WTC11 (cell line): ENCODE measurements around the gene GRIA4. TPM values are rescaled to one million over a fixed set of nuclear protein-coding genes. Genes with fewer than 3 reads are reported as not detected.

ENCODE experiments used
- ATAC-seq: fragments of 200-7000 bp; cut with Tn5 transposase; 2 replicates; pipeline ENCODE4 v1.10.0; 2021; ENCODE audit warnings: mild to moderate bottlenecking, moderate library complexity
- CTCF ChIA-PET: fragments of 300-600 bp; sonication (Branson Sonifier 250); formaldehyde crosslinking; loops from one replicate; lab custom pipeline; 2021; ENCODE audit warnings: antibody characterized with exemption; lab: Charles Lee
- POLR2A ChIA-PET: fragments of 350-600 bp; sonication (Branson Sonifier 250); formaldehyde crosslinking; loops from one replicate; lab custom pipeline; 2021; ENCODE audit warnings: antibody characterized with exemption; lab: Charles Lee
- DNase-seq: peaks from one replicate; pipeline ENCODE4 v3.0.0; 2021; ENCODE audit warnings: low spot score
- H3K27ac Mint-ChIP-seq: 2 replicates; pipeline ENCODE4 v1.8.0; 2021; ENCODE audit warnings: mixed read lengths
- H3K27me3 Mint-ChIP-seq: 2 replicates; pipeline ENCODE4 v1.8.0; 2021; ENCODE audit warnings: low read depth, mild to moderate bottlenecking, moderate library complexity, mixed read lengths
- H3K36me3 Mint-ChIP-seq: 2 replicates; pipeline ENCODE4 v1.8.0; 2021; ENCODE audit warnings: mixed read lengths
- H3K4me1 Mint-ChIP-seq: 2 replicates; pipeline ENCODE4 v1.8.0; 2022; ENCODE audit warnings: mixed read lengths
- H3K4me3 Mint-ChIP-seq: 2 replicates; pipeline ENCODE4 v1.8.0; 2021; ENCODE audit warnings: mild to moderate bottlenecking, moderate library complexity, mixed read lengths
- H3K9me3 Mint-ChIP-seq: 2 replicates; pipeline ENCODE4 v1.8.0; 2021; ENCODE audit warnings: mixed read lengths
- AFF4 ChIP-seq: sonication (generic); formaldehyde crosslinking; IDR thresholded peaks from 2 replicates; pipeline ENCODE4 v1.8.1; 2023; ENCODE audit warnings: mild to moderate bottlenecking, missing genetic modification reagents, borderline replicate concordance
- AR ChIP-seq: fragments of 250-450 bp; sonication (Bioruptor Pico); IDR thresholded peaks from 2 replicates; pipeline ENCODE4 v1.9.0; 2021; ENCODE audit warnings: mild to moderate bottlenecking
- ARID4B ChIP-seq: sonication (generic); formaldehyde crosslinking; IDR thresholded peaks from 2 replicates; pipeline ENCODE4 v1.8.0; 2023; ENCODE audit warnings: missing genetic modification reagents, mild to moderate bottlenecking, borderline replicate concordance
- ATF1 ChIP-seq: sonication (generic); formaldehyde crosslinking; IDR thresholded peaks from 2 replicates; pipeline ENCODE4 v1.8.1; 2023; ENCODE audit warnings: mild to moderate bottlenecking, moderate library complexity, missing genetic modification reagents
- ATF3 ChIP-seq: sonication (generic); formaldehyde crosslinking; conservative IDR thresholded peaks from 2 replicates; pipeline ENCODE4 v1.8.1; 2022; ENCODE audit warnings: mild to moderate bottlenecking, missing genetic modification reagents
- E2F5 ChIP-seq: sonication (generic); formaldehyde crosslinking; IDR thresholded peaks from 2 replicates; pipeline ENCODE4 v1.8.1; 2022; ENCODE audit warnings: mild to moderate bottlenecking, moderate library complexity, missing genetic modification reagents
- GRHL2 ChIP-seq: fragments of 250-450 bp; sonication (Bioruptor Pico); IDR thresholded peaks from 2 replicates; pipeline ENCODE4 v1.8.0; 2022; ENCODE audit warnings: mild to moderate bottlenecking, moderate library complexity; ENCODE audit not compliant: insufficient replicate concordance, severe bottlenecking
- MLX ChIP-seq: sonication (generic); formaldehyde crosslinking; IDR thresholded peaks from 2 replicates; pipeline ENCODE4 v1.8.1; 2023; ENCODE audit warnings: mild to moderate bottlenecking, missing genetic modification reagents, moderate library complexity
- NFATC4 ChIP-seq: fragments of 250-450 bp; sonication (Bioruptor Pico); IDR thresholded peaks from 2 replicates; pipeline ENCODE4 v1.9.0; 2021; ENCODE audit warnings: mild to moderate bottlenecking
- NFE2L1 ChIP-seq: sonication (generic); formaldehyde crosslinking; IDR thresholded peaks from 2 replicates; pipeline ENCODE4 v1.8.1; 2023; ENCODE audit warnings: missing genetic modification reagents
- NFYB ChIP-seq: sonication (generic); formaldehyde crosslinking; conservative IDR thresholded peaks from 2 replicates; pipeline ENCODE4 v1.8.0; 2022; ENCODE audit warnings: low read depth, missing genetic modification reagents
- NR1H2 ChIP-seq: sonication (generic); formaldehyde crosslinking; IDR thresholded peaks from 2 replicates; pipeline ENCODE4 v1.9.0; 2021; ENCODE audit warnings: mild to moderate bottlenecking, moderate library complexity, missing genetic modification reagents
- RORB ChIP-seq: fragments of 250-450 bp; sonication (Bioruptor Pico); IDR thresholded peaks from 2 replicates; pipeline ENCODE4 v1.9.0; 2021; ENCODE audit warnings: mild to moderate bottlenecking
- SMAD3 ChIP-seq: sonication (generic); formaldehyde crosslinking; IDR thresholded peaks from 2 replicates; pipeline ENCODE4 v1.8.0; 2022; ENCODE audit warnings: missing genetic modification reagents, mild to moderate bottlenecking, borderline replicate concordance
- ZNF671 ChIP-seq: fragments of 250-450 bp; sonication (Bioruptor Pico); IDR thresholded peaks from 2 replicates; pipeline ENCODE4 v1.8.0; 2021; ENCODE audit warnings: mild to moderate bottlenecking
- total RNA-seq: library from RNA; stranded (reverse); gene quantifications from 3 replicates; pipeline ENCODE4 v1.2.3, GENCODE V29; 2021

Gene GRIA4
- total RNA-seq, 1 experiment from 2014 or later: 11.4 TPM

- TF ChIP-seq AFF4 (CRISPR knock-in tag) (no peak), ATF3 (CRISPR knock-in tag) (no peak)
- TF ChIP-seq, all 79 proteins: peak for 0
These were observed 108.8 kb downstream of the GRIA4 start (continued) for GRCh38 chr11:105718641-105719040.

GRCh38 chr11:105719073-105719822 is 109.4 kb downstream of the GRIA4 start:
- Mint-ChIP-seq H3K4me3 (no peak overlapping the region), H3K36me3 (0 out of 2 replicates have a peak, but pooled peaks cover 5% of the 10 kb centered on the region), H3K9me3 (peaks cover 8% of the 10 kb centered on the region), H3K4me1 (peaks cover 20% of the 10 kb centered on the region), H3K27me3 (no peaks in the 10 kb centered on the region), H3K27ac (peak overlapping the region; percentile 81)
- ChIA-PET CTCF (no interaction called here), POLR2A (interaction anchor here (0.9 kb wide), 1 partner anchor 21 kb away, joined by 3 read pairs; no protein-coding TSS in a partner anchor)
- ATAC-seq: no peak; the same call in 1 of the 2 replicates
- no peak for DNase-seq
- TF ChIP-seq SMAD3 (CRISPR knock-in tag) (no peak), E2F5 (CRISPR knock-in tag) (no peak), NFE2L1 (CRISPR knock-in tag) (no peak), NFATC4 (CRISPR knock-in tag) (no peak), MLX (CRISPR knock-in tag) (no peak), GRHL2 (CRISPR knock-in tag) (no peak), NR1H2 (CRISPR knock-in tag) (no peak), RORB (CRISPR knock-in tag) (no peak), ZNF671 (CRISPR knock-in tag) (no peak), ARID4B (no peak), AFF4 (CRISPR knock-in tag) (no peak), AR (no peak), NFYB (CRISPR knock-in tag) (no peak), ATF1 (CRISPR knock-in tag) (no peak)
